Measurements from ENCODE around the gene PTPN14. TPM values are rescaled to one million over a fixed set of nuclear protein-coding genes. Genes with fewer than 3 reads are reported as not detected.

Gene PTPN14
- total RNA-seq, 3 donors from 2014 or later: 5.8 to 49.0 (median 8.3) TPM

DNA sequence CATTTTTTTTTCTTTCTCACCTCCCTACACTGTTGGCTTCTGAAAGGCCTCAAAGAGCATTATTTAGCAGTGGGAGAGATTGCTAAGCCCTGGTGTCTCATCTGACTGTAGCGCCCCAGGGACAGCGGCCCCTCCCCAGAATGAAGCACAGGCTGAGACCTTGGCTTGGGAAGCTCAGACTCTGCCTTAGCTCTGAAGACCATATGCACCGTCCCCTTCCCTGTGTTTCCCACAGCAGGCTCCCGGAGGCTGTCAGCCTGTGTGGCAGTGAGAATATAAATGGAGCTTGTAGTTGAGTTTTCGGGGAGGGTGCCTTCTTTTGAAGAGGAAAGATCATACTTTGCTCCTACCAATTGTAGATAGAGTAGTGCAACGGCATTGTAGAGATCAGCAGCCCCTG is 245.1 kb downstream of the PTPN14 start:
- TF ChIP-seq, protein P1, sequence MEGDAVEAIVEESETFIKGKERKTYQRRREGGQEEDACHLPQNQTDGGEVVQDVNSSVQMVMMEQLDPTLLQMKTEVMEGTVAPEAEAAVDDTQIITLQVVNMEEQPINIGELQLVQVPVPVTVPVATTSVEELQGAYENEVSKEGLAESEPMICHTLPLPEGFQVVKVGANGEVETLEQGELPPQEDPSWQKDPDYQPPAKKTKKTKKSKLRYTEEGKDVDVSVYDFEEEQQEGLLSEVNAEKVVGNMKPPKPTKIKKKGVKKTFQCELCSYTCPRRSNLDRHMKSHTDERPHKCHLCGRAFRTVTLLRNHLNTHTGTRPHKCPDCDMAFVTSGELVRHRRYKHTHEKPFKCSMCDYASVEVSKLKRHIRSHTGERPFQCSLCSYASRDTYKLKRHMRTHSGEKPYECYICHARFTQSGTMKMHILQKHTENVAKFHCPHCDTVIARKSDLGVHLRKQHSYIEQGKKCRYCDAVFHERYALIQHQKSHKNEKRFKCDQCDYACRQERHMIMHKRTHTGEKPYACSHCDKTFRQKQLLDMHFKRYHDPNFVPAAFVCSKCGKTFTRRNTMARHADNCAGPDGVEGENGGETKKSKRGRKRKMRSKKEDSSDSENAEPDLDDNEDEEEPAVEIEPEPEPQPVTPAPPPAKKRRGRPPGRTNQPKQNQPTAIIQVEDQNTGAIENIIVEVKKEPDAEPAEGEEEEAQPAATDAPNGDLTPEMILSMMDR (IDR thresholded peaks at IDR 0.05): no peak
- ATAC-seq (no peak), DNase-seq (no peak)
- intact Hi-C loops (cut with DNase I, micrococcal nuclease): no loop called here
- no peaks in the 10 kb centered on the region for H3K4me1 ChIP-seq (ENCODE audit: low read depth)
- no peaks in the 10 kb centered on the region for H3K9me3 ChIP-seq
- H3K4me3 ChIP-seq: no peak overlapping the region
- H3K36me3 ChIP-seq (ENCODE audit: low read depth): no peaks in the 10 kb centered on the region

GRCh38 chr1:214305164-214305751 is 246.1 kb downstream of the PTPN14 start:
- H3K4me3 ChIP-seq: no peak overlapping the region
- no peaks in the 10 kb centered on the region for H3K9me3 ChIP-seq
- no peak for DNase-seq
- H3K36me3 ChIP-seq (ENCODE audit: low read depth): no peaks in the 10 kb centered on the region
- ATAC-seq: no peak
- H3K4me1 ChIP-seq (ENCODE audit: low read depth): no peaks in the 10 kb centered on the region
- TF ChIP-seq, protein P1 (IDR thresholded peaks at IDR 0.05): no peak
- intact Hi-C loops (cut with DNase I, micrococcal nuclease): no loop called here

- H3K9me3 ChIP-seq: no peaks in the 10 kb centered on the region
Measured at GRCh38 chr1:214303141-214303930, 248.1 kb downstream of the PTPN14 start.

DNA sequence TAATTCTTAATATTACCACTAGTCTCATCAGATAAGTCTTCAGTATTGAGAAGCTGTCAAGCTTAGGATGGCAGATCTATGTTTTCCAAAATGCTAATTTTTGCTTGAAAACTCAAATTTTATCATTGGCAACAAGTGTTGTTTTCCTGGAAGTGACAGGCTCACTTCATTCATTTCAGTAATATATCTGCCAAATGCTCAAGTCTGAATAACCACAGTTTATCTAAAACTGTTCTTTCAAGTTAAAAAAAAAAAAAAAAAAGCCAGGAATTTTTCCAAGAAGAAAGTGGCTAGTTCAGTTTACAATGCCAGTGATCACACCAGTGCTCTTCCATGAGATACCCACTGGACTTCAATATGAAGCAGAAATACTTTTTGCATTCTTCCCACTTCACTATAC is 249.9 kb downstream of the PTPN14 start:
- no peaks in the 10 kb centered on the region for H3K36me3 ChIP-seq (ENCODE audit: low read depth)
- intact Hi-C loops (cut with DNase I, micrococcal nuclease): no loop called here
- H3K9me3 ChIP-seq: no peaks in the 10 kb centered on the region
- no peaks in the 10 kb centered on the region for H3K4me1 ChIP-seq (ENCODE audit: low read depth)
- no peak overlapping the region for H3K4me3 ChIP-seq
- DNase-seq (no peak), ATAC-seq (no peak)
- TF ChIP-seq, protein P1 (IDR thresholded peaks at IDR 0.05): no peak

More at GRCh38 chr1:214303141-214303930, 248.1 kb downstream of the PTPN14 start:
- TF ChIP-seq, protein P1 (IDR thresholded peaks at IDR 0.05): no peak
- ATAC-seq: no peak
- intact Hi-C loops (cut with DNase I, micrococcal nuclease): no loop called here
- H3K4me3 ChIP-seq: no peak overlapping the region
- no peaks in the 10 kb centered on the region for H3K36me3 ChIP-seq (ENCODE audit: low read depth)
- no peak for DNase-seq
- no peaks in the 10 kb centered on the region for H3K4me1 ChIP-seq (ENCODE audit: low read depth)

- TF ChIP-seq, protein P1 (IDR thresholded peaks at IDR 0.05): no peak
Measured at GRCh38 chr1:214300149-214300780, 251.1 kb downstream of the PTPN14 start.

More at GRCh38 chr1:214300149-214300780, 251.1 kb downstream of the PTPN14 start:
- no peak overlapping the region for H3K4me3 ChIP-seq
- H3K9me3 ChIP-seq: no peaks in the 10 kb centered on the region
- intact Hi-C loops (cut with DNase I, micrococcal nuclease): no loop called here
- ATAC-seq (no peak), DNase-seq (no peak)
- H3K4me1 ChIP-seq (ENCODE audit: low read depth): no peaks in the 10 kb centered on the region
- H3K36me3 ChIP-seq (ENCODE audit: low read depth): no peaks in the 10 kb centered on the region

Other genes with a start within 250 kb of the PTPN14 start
- gene CENPF, start 51.6 kb upstream of the PTPN14 start, total RNA-seq: 10 to 100 TPM in 1 of 3 donors, 1 to 10 TPM in 2; 4.1 to 27.1 (median 6.3) TPM